Measurements from ENCODE around the gene FAM186B.

GRCh38 chr12:49552899-49553298 is 52.5 kb downstream of the FAM186B start:
- TF ChIP-seq EZH2 (IDR thresholded peaks at IDR 0.05; ENCODE audit: borderline replicate concordance) (no peak), CTCF (IDR thresholded peaks at IDR 0.05; ENCODE audit: poor library complexity) (no peak)

Measured in hepatocyte (in vitro differentiated cells).